PC-3 (cell line): ENCODE data around the gene ATP1B3. TPM values are rescaled to one million over a fixed set of nuclear protein-coding genes. Genes with fewer than 3 reads are reported as not detected.

Source experiments
- ATAC-seq: fragments of 200-7000 bp; cut with Tn5 transposase; 2 replicates; pipeline ENCODE4 v1.9.1; 2020; ENCODE audit warnings: mild to moderate bottlenecking, moderate library complexity
- BruUV-seq: library from RNA; stranded (reverse); fragments of 400-500 nt; replicated peaks from 2 replicates; lab custom pipeline; 2021; lab: Mats Ljungman, UMichigan
- CTCF ChIA-PET: fragments of 300-600 bp; sonication (Branson Sonifier 250); formaldehyde crosslinking; loops from one replicate; lab custom pipeline; 2022; ENCODE audit warnings: antibody characterized with exemption; lab: Charles Lee
- POLR2A ChIA-PET: fragments of 300-600 bp; sonication (Branson Sonifier 250); formaldehyde crosslinking; loops from one replicate; lab custom pipeline; 2022; ENCODE audit warnings: antibody characterized with exemption; ENCODE audit not compliant: unreplicated experiment; lab: Charles Lee
- DNase-seq: peaks from one replicate; pipeline ENCODE4 v3.0.0-alpha.2; 2015
- H2AFZ ChIP-seq: fragments of 300-600 bp; sonication (generic); 2 replicates; pipeline ENCODE4 v1.6.0; 2016; ENCODE audit warnings: antibody characterized with exemption, low read length
- H3F3A ChIP-seq: fragments of 300-600 bp; sonication (generic); one replicate; pipeline ENCODE4 v1.6.0; 2017; ENCODE audit warnings: antibody characterized with exemption, low read length, control low read depth, mild to moderate bottlenecking; ENCODE audit not compliant: unreplicated experiment
- H3K27ac ChIP-seq: fragments of 300-600 bp; sonication (generic); 2 replicates; pipeline ENCODE4 v1.5.1; 2016; ENCODE audit warnings: mild to moderate bottlenecking, low read length
- H3K27me3 ChIP-seq: fragments of 300-600 bp; sonication (generic); 2 replicates; pipeline ENCODE4 v1.6.1; 2016; ENCODE audit warnings: low read length, mixed read lengths
- H3K36me3 ChIP-seq: fragments of 300-600 bp; sonication (generic); 2 replicates; pipeline ENCODE4 v1.6.1; 2016; ENCODE audit warnings: low read depth, mixed run types, low read length, mixed read lengths
- H3K4me1 ChIP-seq: fragments of 300-600 bp; sonication (generic); 2 replicates; pipeline ENCODE4 v1.5.1; 2016; ENCODE audit warnings: low read length; ENCODE audit not compliant: insufficient read depth
- H3K4me2 ChIP-seq: fragments of 300-600 bp; sonication (generic); 2 replicates; pipeline ENCODE4 v1.6.0; 2016; ENCODE audit warnings: low read length
- H3K4me3 ChIP-seq: fragments of 300-600 bp; sonication (generic); 2 replicates; pipeline ENCODE4 v1.5.1; 2016; ENCODE audit warnings: mild to moderate bottlenecking, low read length, mixed read lengths
- H3K79me2 ChIP-seq: fragments of 300-600 bp; sonication (generic); 2 replicates; pipeline ENCODE4 v1.6.1; 2017; ENCODE audit warnings: low read length, mixed read lengths
- H3K9ac ChIP-seq: fragments of 300-600 bp; sonication (generic); 2 replicates; pipeline ENCODE4 v1.6.0; 2016; ENCODE audit warnings: mild to moderate bottlenecking, low read length
- H3K9me2 ChIP-seq: fragments of 300-600 bp; sonication (generic); replicated peaks from 2 replicates; pipeline ENCODE4 v1.6.1; 2016; ENCODE audit warnings: mixed run types, low read length, mixed read lengths
- H3K9me3 ChIP-seq: fragments of 300-600 bp; sonication (generic); 2 replicates; pipeline ENCODE4 v1.6.1; 2016; ENCODE audit warnings: low read length, mixed read lengths
- H4K20me1 ChIP-seq: fragments of 300-600 bp; sonication (generic); 2 replicates; pipeline ENCODE4 v1.6.1; 2016; ENCODE audit warnings: low read length, mixed read lengths
- CTCF ChIP-seq: fragments of 300-600 bp; sonication (generic); conservative IDR thresholded peaks from 2 replicates; pipeline ENCODE4 v1.5.1; 2017; ENCODE audit warnings: antibody characterized with exemption, low read depth, mild to moderate bottlenecking, low read length
- EZH2 ChIP-seq: fragments of 300-600 bp; sonication (generic); IDR thresholded peaks from one replicate; pipeline ENCODE4 v1.6.1; 2017; ENCODE audit warnings: antibody characterized with exemption, mild to moderate bottlenecking, low read length; ENCODE audit not compliant: unreplicated experiment
- EZH2phosphoT487 ChIP-seq: fragments of 300-600 bp; sonication (generic); IDR thresholded peaks from 2 replicates; pipeline ENCODE4 v1.6.1; 2018; ENCODE audit warnings: mild to moderate bottlenecking, antibody characterized with exemption, low read length, borderline replicate concordance
- intact Hi-C: fragments of 100-400 bp; cut with micrococcal nuclease; formaldehyde crosslinking; loops from 2 replicates; pipeline ENCODE4 v1.9.0; 2023
- total RNA-seq: library from RNA; depleted of rRNA; stranded (reverse); fragments of >200 nt; gene quantifications from 2 replicates; pipeline ENCODE4 v1.2.3, GENCODE V29; 2014

Gene ATP1B3
- total RNA-seq, 1 experiment from 2014 or later: 20.6 TPM

GRCh38 chr3:141839389-141839788 lies 37.1 kb upstream of the ATP1B3 start:
- Histone ChIP-seq H3K79me2 (no peaks in the 10 kb centered on the region), H3K27me3 (no peaks in the 10 kb centered on the region), H3K4me2 (no peak overlapping the region), H3K36me3 (no peaks in the 10 kb centered on the region), H3K9me3 (no peaks in the 10 kb centered on the region), H3K9ac (no peak overlapping the region), H4K20me1 (no peaks in the 10 kb centered on the region), H3K9me2 (no peaks in the 10 kb centered on the region), H2AFZ (no peak overlapping the region), H3K4me3 (no peak overlapping the region), H3K4me1 (peaks cover 21% of the 10 kb centered on the region), H3F3A (no peaks in the 10 kb centered on the region), H3K27ac (no peak overlapping the region)
- BruUV-seq: no TSS peak
- DNase-seq: no peak
- intact Hi-C loops: no loop called here
- no peak for TF ChIP-seq CTCF
- no peak for TF ChIP-seq EZH2phosphoT487
- no peak for TF ChIP-seq EZH2
- no peak for ATAC-seq
- POLR2A ChIA-PET: no interaction called here
- CTCF ChIA-PET: no interaction called here

GRCh38 chr3:141840737-141841544 lies 35.5 kb upstream of the ATP1B3 start:
- no TSS peak for BruUV-seq
- Histone ChIP-seq H3K9ac (peak overlapping the region; percentile 23; the same call in 1 of the 2 replicates), H3K36me3 (no peaks in the 10 kb centered on the region), H3K79me2 (no peaks in the 10 kb centered on the region), H3K4me3 (peak overlapping the region; percentile 13; the same call in 1 of the 2 replicates), H3K27me3 (no peaks in the 10 kb centered on the region), H3F3A (no peaks in the 10 kb centered on the region), H3K9me2 (no peaks in the 10 kb centered on the region), H4K20me1 (no peaks in the 10 kb centered on the region), H3K9me3 (no peaks in the 10 kb centered on the region), H3K4me2 (peak overlapping the region; percentile 69), H3K4me1 (peaks cover 17% of the 10 kb centered on the region), H3K27ac (peak overlapping the region; percentile 87), H2AFZ (peak overlapping the region; percentile 46)
- TF ChIP-seq CTCF (no peak), EZH2phosphoT487 (no peak), EZH2 (no peak)
- intact Hi-C loops: loop anchor here (2.0 kb wide), 1 partner anchor 34 kb away; no protein-coding TSS in a partner anchor
- DNase-seq (peak; percentile 58), ATAC-seq (peak; percentile 81)
- ChIA-PET POLR2A (interaction anchor here (0.6 kb wide), 1 partner anchor 85 kb away, joined by 4 read pairs; no protein-coding TSS in a partner anchor), CTCF (no interaction called here)

GRCh38 chr3:141844108-141844507 lies 32.3 kb upstream of the ATP1B3 start:
- Histone ChIP-seq H3K9me3 (no peaks in the 10 kb centered on the region), H3K27ac (no peak overlapping the region), H3K36me3 (no peaks in the 10 kb centered on the region), H3F3A (no peaks in the 10 kb centered on the region), H3K4me2 (no peak overlapping the region), H3K27me3 (no peaks in the 10 kb centered on the region), H3K9ac (no peak overlapping the region), H3K4me1 (peaks cover 13% of the 10 kb centered on the region), H3K4me3 (no peak overlapping the region), H3K9me2 (no peaks in the 10 kb centered on the region), H3K79me2 (no peaks in the 10 kb centered on the region), H2AFZ (no peak overlapping the region), H4K20me1 (no peaks in the 10 kb centered on the region)
- ChIA-PET CTCF (no interaction called here), POLR2A (no interaction called here)
- TF ChIP-seq EZH2phosphoT487 (no peak), EZH2 (no peak), CTCF (no peak)
- BruUV-seq: no TSS peak
- no peak for ATAC-seq
- intact Hi-C loops: no loop called here
- no peak for DNase-seq
